K562 (cell line): ENCODE measurements around the gene LRP1B. TPM values are rescaled to one million over a fixed set of nuclear protein-coding genes. Genes with fewer than 3 reads are reported as not detected.
"Not testable (repeated sequence)": the region's sequence is repeated elsewhere in the genome, so short reads cannot be mapped to it uniquely, and the experiment has no call there.

Experiments used
- ATAC-seq: fragments of 200-7000 bp; cut with Tn5 transposase; 3 replicates; pipeline ENCODE4 v1.9.1; 2020; ENCODE audit warnings: moderate library complexity
- BruUV-seq: library from RNA; stranded (reverse); fragments of 400-500 nt; replicated peaks from 2 replicates; lab custom pipeline; 2021; lab: Mats Ljungman, UMichigan
- CTCF ChIA-PET: fragments of 300-600 bp; formaldehyde crosslinking; extraction: SDS; loops from one replicate; lab custom pipeline; 2021; ENCODE audit warnings: low intra/inter-chr PET ratio; lab: Yijun Ruan, JAX
- POLR2A ChIA-PET: fragments of 300-600, 350-650 bp; sonication (Branson Sonifier 250); formaldehyde crosslinking; extraction: SDS; loops from one replicate; lab custom pipeline; 2021; ENCODE audit warnings: antibody characterized with exemption, inconsistent platforms; lab: Yijun Ruan, JAX
- DNase-seq, 4 experiments: peaks; one replicate each; pipeline versions ENCODE4 v3.0.0 to v3.0.0-alpha.2; 2011 to 2018; ENCODE audit warnings: low spot score in 3 of 4, mixed read lengths in 3 of 4; ENCODE audit errors: extremely low read depth in 1 of 4
- FAIRE-seq: peaks from 2 replicates; lab custom pipeline; 2011; peaks lifted over from hg19 to GRCh38; lab: Jason Lieb, UNC
- H2AFZ ChIP-seq: 2 replicates; pipeline ENCODE4 v1.6.0; 2011; ENCODE audit warnings: low read depth, low read length, control low read depth, inconsistent platforms
- H3K27ac ChIP-seq: fragments of 200-600 bp; 3 replicates; pipeline ENCODE4 v1.8.0; 2011; ENCODE audit warnings: low read depth, mild to moderate bottlenecking, control low read depth, inconsistent platforms, low read length, moderate library complexity, mixed read lengths; ENCODE audit errors: extremely low read depth
- H3K27me3 ChIP-seq, 2 experiments: fragments of 300-600 bp in 1 of 2; 2 replicates in 1 of 2; 3 replicates in 1 of 2; pipeline versions ENCODE4 v1.6.0 to v1.8.0; 2011; ENCODE audit warnings: inconsistent platforms in 2 of 2, low read length in 2 of 2, mild to moderate bottlenecking in 1 of 2, mixed read lengths in 1 of 2, moderate library complexity in 1 of 2; ENCODE audit not compliant: control insufficient read depth in 2 of 2, insufficient read depth in 2 of 2
- H3K36me3 ChIP-seq: fragments of 300-600 bp; 3 replicates; pipeline ENCODE4 v1.8.0; 2011; ENCODE audit warnings: mild to moderate bottlenecking, low read length, inconsistent platforms; ENCODE audit not compliant: control insufficient read depth, insufficient read depth
- H3K4me1 ChIP-seq, 2 experiments: fragments of 200-600 bp in 1 of 2; replicated peaks in 1 of 2; 2 replicates in 1 of 2; 3 replicates in 1 of 2; pipeline versions ENCODE4 v1.5.1 to v1.8.0; 2011; ENCODE audit warnings: inconsistent platforms in 2 of 2, low read length in 2 of 2, mild to moderate bottlenecking in 1 of 2, mixed read lengths in 1 of 2, moderate library complexity in 1 of 2; ENCODE audit not compliant: control insufficient read depth in 2 of 2, insufficient read depth in 2 of 2
- H3K4me2 ChIP-seq: 2 replicates; pipeline ENCODE4 v1.6.1; 2011; ENCODE audit warnings: low read length, control low read depth, inconsistent platforms, mixed read lengths; ENCODE audit not compliant: insufficient read depth
- H3K4me3 ChIP-seq: fragments of 200-600 bp; sonication (generic), shearing (Covaris generic); 2 replicates; pipeline ENCODE4 v1.5.1; 2016; ENCODE audit warnings: control low read depth, inconsistent platforms
- H3K79me2 ChIP-seq: fragments of 200-600 bp; 3 replicates; pipeline ENCODE4 v1.8.0; 2011; ENCODE audit warnings: low read length, inconsistent platforms; ENCODE audit not compliant: control insufficient read depth, insufficient read depth
- H3K9ac ChIP-seq, 2 experiments: 2 replicates each; pipeline versions ENCODE4 v1.6.0 to v1.6.1; 2011; ENCODE audit warnings: low read depth in 2 of 2, low read length in 2 of 2, control low read depth in 1 of 2, inconsistent platforms in 1 of 2, mild to moderate bottlenecking in 1 of 2, mixed read lengths in 1 of 2; ENCODE audit not compliant: insufficient read depth in 1 of 2
- H3K9me1 ChIP-seq: one replicate; pipeline ENCODE4 v1.6.0; 2011; ENCODE audit warnings: inconsistent platforms, mild to moderate bottlenecking, low read length, moderate library complexity; ENCODE audit not compliant: control insufficient read depth, insufficient read depth
- H3K9me3 ChIP-seq: replicated peaks from 2 replicates; pipeline ENCODE4 v1.5.1; 2011; ENCODE audit warnings: low read depth, low read length, inconsistent platforms; ENCODE audit not compliant: control insufficient read depth, insufficient read depth
- H4K20me1 ChIP-seq: replicated peaks from 2 replicates; pipeline ENCODE4 v1.6.1; 2011; ENCODE audit warnings: low read length, inconsistent platforms, mixed read lengths; ENCODE audit not compliant: control insufficient read depth, insufficient read depth
- ELF4 ChIP-seq: fragments of 450-650 bp; formaldehyde crosslinking; IDR thresholded peaks from 2 replicates; pipeline ENCODE4 v1.4.0; 2022; ENCODE audit warnings: missing genetic modification characterization
- WGBS: fragments of 100-300 bp; shearing (Covaris generic); methylation state at CpG from one replicate; pipeline ENCODE4 v1.1.6; 2016; ENCODE audit warnings: low coverage, mixed read lengths; ENCODE audit not compliant: insufficient coverage; ENCODE audit errors: missing lambda C conversion rate; 5-methylcytosine and 5-hydroxymethylcytosine counted together
- in situ Hi-C: fragments of 300-500 bp; cut with MboI; formaldehyde crosslinking; loops from 4 replicates; pipeline ENCODE4 v1.15.0; 2018; ENCODE audit warnings: inconsistent platforms, mixed read lengths
- intact Hi-C: fragments of 100-400 bp; cut with micrococcal nuclease; formaldehyde crosslinking; loops from 2 replicates; pipeline ENCODE4 v1.14.2; 2022
- polyA plus RNA-seq, 8 experiments: library from polyadenylated mRNA; depleted of rRNA in 4 of 8; stranded (reverse) in 5 of 8; unstranded in 3 of 8; fragments of >200 nt; fragmentation: Nextera tagmentation in 2 of 8; fragmentation: Illumina TruSeq in 1 of 8; extraction: Ambion mirVana in 2 of 8; extraction: Trizol in 1 of 8; gene quantifications; 2 replicates each; pipeline versions ENCODE4 v1.2.1 to v1.2.3, GENCODE V29; 2011 to 2014; ENCODE audit warnings: inconsistent platforms in 1 of 8, missing spikeins in 1 of 8
- total RNA-seq, 7 experiments: library from RNA; depleted of rRNA in 6 of 7; stranded (reverse); fragments of >200 nt in 6 of 7; fragmentation: Illumina TruSeq in 2 of 7; extraction: Trizol in 2 of 7; gene quantifications; 2 replicates each; pipeline versions ENCODE4 v1.2.1 to v1.2.3, GENCODE V29; 2011 to 2021; ENCODE audit warnings: low replicate concordance in 1 of 7

LRP1B gene
- total and polyA plus RNA-seq, 9 of the 15 experiments (the other 6 are each of a cell fraction or from before 2014, with no cell fraction given), result not detected

DNA sequence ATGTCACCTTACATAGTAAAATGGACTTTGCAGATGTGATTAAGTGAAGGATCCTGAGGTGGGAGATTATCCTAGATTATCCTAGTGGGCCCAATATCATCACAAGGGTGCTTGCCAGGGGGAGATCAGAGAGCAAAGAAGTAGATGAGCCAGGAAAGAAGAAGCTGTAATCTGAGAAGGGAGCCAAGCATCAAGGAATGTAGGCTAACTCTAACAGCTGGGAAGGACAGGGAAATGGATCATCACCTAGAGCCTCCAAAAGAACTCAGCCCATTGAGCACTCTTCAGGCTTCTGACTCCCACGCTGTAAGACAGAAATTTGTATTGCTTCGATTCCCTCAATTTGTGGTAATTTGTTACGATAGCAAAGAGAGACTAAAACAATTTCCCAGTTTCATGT, 309.9 kb downstream of the LRP1B start:
- in situ Hi-C loops (no loop called here), intact Hi-C loops (no loop called here)
- DNase-seq (no peak), FAIRE-seq (no peak), ATAC-seq (no peak)
- WGBS, result 0% methylated on average over 3 of the region's 3 CpGs
- ChIA-PET CTCF (no interaction called here), POLR2A (no interaction called here)
- Histone ChIP-seq H3K4me2 (no peak overlapping the region), H3K4me3 (no peak overlapping the region), H3K79me2 (no peaks in the 10 kb centered on the region), H3K9ac (no peak overlapping the region), H3K36me3 (no peaks in the 10 kb centered on the region), H4K20me1 (no peaks in the 10 kb centered on the region), H3K9me1 (no peaks in the 10 kb centered on the region), H3K27ac (no peak overlapping the region), H3K9me3 (no peaks in the 10 kb centered on the region), H3K27me3 (no peaks in the 10 kb centered on the region), H2AFZ (no peak overlapping the region), H3K4me1 (no peaks in the 10 kb centered on the region)
- no TSS peak for BruUV-seq
- no peak for TF ChIP-seq ELF4 (CRISPR knock-in tag)

DNA sequence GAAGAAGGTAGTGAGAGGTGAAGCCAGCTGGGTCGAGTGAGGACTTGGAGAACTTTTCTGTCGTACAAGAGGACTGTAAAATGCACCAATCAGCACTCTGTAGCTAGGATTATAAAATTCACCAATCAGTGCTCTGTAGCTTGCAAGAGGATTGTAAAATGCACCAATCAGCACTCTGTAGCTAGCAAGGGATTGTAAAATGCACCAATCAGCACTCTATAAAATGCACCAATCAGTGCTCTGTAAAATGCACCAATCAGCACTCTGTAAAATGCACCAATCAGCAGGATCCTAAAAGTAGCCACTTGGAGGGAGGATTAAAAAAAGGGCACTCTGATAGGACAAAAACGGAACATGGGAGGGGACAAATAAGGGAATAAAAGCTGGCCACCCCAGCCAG, 315.5 kb downstream of the LRP1B start:
- H2AFZ ChIP-seq, in situ Hi-C loops, H3K4me3 ChIP-seq, BruUV-seq, H4K20me1 ChIP-seq, ATAC-seq, H3K9me3 ChIP-seq, H3K9me1 ChIP-seq, H3K79me2 ChIP-seq, DNase-seq, H3K27me3 ChIP-seq, H3K4me2 ChIP-seq, FAIRE-seq, POLR2A ChIA-PET, intact Hi-C loops, H3K27ac ChIP-seq, H3K36me3 ChIP-seq, H3K4me1 ChIP-seq, H3K9ac ChIP-seq, CTCF ChIA-PET: not testable (repeated sequence)
- 0% methylated on average over 3 of the region's 3 CpGs for WGBS
